HG03025 (cell line): ENCODE results near the gene DENND6B.
"Not testable (repeated sequence)": the region's sequence is repeated elsewhere in the genome, so short reads cannot be mapped to it uniquely, and the experiment has no call there.

Experiments used
- ATAC-seq: cut with Tn5 transposase; IDR thresholded peaks from one replicate; pipeline ENCODE4 v1.9.1; 2021; ENCODE audit warnings: mild to moderate bottlenecking, moderate library complexity; ENCODE audit not compliant: unreplicated experiment, low FRiP score

DENND6B gene

GRCh38 chr22:50274771-50275170, 52.0 kb downstream of the DENND6B start:
- ATAC-seq: no peak

- ATAC-seq: no peak
These were observed 52.5 kb downstream of the DENND6B start for GRCh38 chr22:50274311-50274710.

GRCh38 chr22:50273781-50274180, 53.0 kb downstream of the DENND6B start:
- not testable (repeated sequence) for ATAC-seq

- ATAC-seq: not testable (repeated sequence)
These were observed 53.5 kb downstream of the DENND6B start for GRCh38 chr22:50273352-50273751.

GRCh38 chr22:50272044-50272802, 54.6 kb downstream of the DENND6B start:
- ATAC-seq: no peak

GRCh38 chr22:50271519-50271970, 55.3 kb downstream of the DENND6B start:
- no peak for ATAC-seq

GRCh38 chr22:50270666-50271394, 56.0 kb downstream of the DENND6B start:
- no peak for ATAC-seq

GRCh38 chr22:50269970-50270665, 56.7 kb downstream of the DENND6B start, which contains the start of gene MAPK11:
MAPK11 (minus strand) TSS chr22:50270380; CDS start chr22:50270292, 88 bp downstream.
- ATAC-seq: no peak

GRCh38 chr22:50269573-50269969, 57.2 kb downstream of the DENND6B start:
- ATAC-seq: no peak

- ATAC-seq: no peak
These were observed 58.1 kb downstream of the DENND6B start for GRCh38 chr22:50268655-50269113.

- no peak for ATAC-seq
These were observed 59.0 kb downstream of the DENND6B start for GRCh38 chr22:50267591-50268390.

GRCh38 chr22:50266994-50267393, 59.8 kb downstream of the DENND6B start:
- no peak for ATAC-seq

- ATAC-seq: no peak
These were observed 61.7 kb downstream of the DENND6B start for GRCh38 chr22:50264946-50265669.

GRCh38 chr22:50264104-50264745, 62.6 kb downstream of the DENND6B start:
- ATAC-seq: no peak

GRCh38 chr22:50262973-50263617, 63.7 kb downstream of the DENND6B start:
- ATAC-seq: no peak

- ATAC-seq: no peak
These were observed 64.3 kb downstream of the DENND6B start for GRCh38 chr22:50262460-50262911.

- no peak for ATAC-seq
These were observed 65.0 kb downstream of the DENND6B start, which contains the start of gene MAPK12 for GRCh38 chr22:50261615-50262459. MAPK12 (minus strand) TSS chr22:50261683; CDS start chr22:50261509, 174 bp downstream.
